ENCODE data around the gene AMDHD2. TPM values are rescaled to one million over a fixed set of nuclear protein-coding genes. Genes with fewer than 3 reads are reported as not detected.
A peak's percentile ranks its signal among the peaks of the same experiment; 100 is the strongest.

The AMDHD2 gene
- total RNA-seq, 1 donor from 2014 or later: 11.7 TPM

GRCh38 chr16:2473446-2473926 is 46.7 kb upstream of the AMDHD2 start:
- peak; percentile 38 for DNase-seq (ENCODE audit: low spot score)
- Histone ChIP-seq H3K9ac (no peak overlapping the region), H3K36me3 (no peaks in the 10 kb centered on the region), H3K4me2 (peak overlapping the region; percentile 98), H3K27me3 (peaks cover 59% of the 10 kb centered on the region), H2AFZ (replicated peaks) (no peak overlapping the region), H3K4me3 (peak overlapping the region; percentile 97), H3F3A (ENCODE audit: low read depth) (peaks cover 44% of the 10 kb centered on the region), H3K79me2 (ENCODE audit: low read depth) (peaks cover 10% of the 10 kb centered on the region), H3K4me1 (peaks cover 41% of the 10 kb centered on the region), H4K20me1 (ENCODE audit: low read depth) (peaks cover 41% of the 10 kb centered on the region), H3K27ac (no peak overlapping the region), H3K9me3 (ENCODE audit: low read depth) (no peaks in the 10 kb centered on the region)
- TF ChIP-seq CTCF (IDR thresholded peaks at IDR 0.05): no peak
- TF ChIP-seq EZH2phosphoT487 (IDR thresholded peaks at IDR 0.05): no peak
- no peak for TF ChIP-seq EZH2 (IDR thresholded peaks at IDR 0.05)
- Mint-ChIP-seq H3K4me1 (peaks cover 33% of the 10 kb centered on the region), H3K4me3 (peak overlapping the region; percentile 80), H3K27me3 (ENCODE audit: insufficient read depth, low read depth) (peaks cover 12% of the 10 kb centered on the region), H3K27ac (no peak overlapping the region), H3K36me3 (no peaks in the 10 kb centered on the region), H3K9me3 (no peaks in the 10 kb centered on the region)

- Histone ChIP-seq H3K27ac (no peak overlapping the region), H3K36me3 (no peaks in the 10 kb centered on the region), H3K79me2 (ENCODE audit: low read depth) (peaks cover 10% of the 10 kb centered on the region), H3K27me3 (peaks cover 59% of the 10 kb centered on the region), H2AFZ (replicated peaks) (peak overlapping the region; percentile 27), H3K9ac (peak overlapping the region; percentile 65), H3K9me3 (ENCODE audit: low read depth) (no peaks in the 10 kb centered on the region), H3K4me2 (peak overlapping the region; percentile 98), H3K4me3 (peak overlapping the region; percentile 97), H4K20me1 (ENCODE audit: low read depth) (peaks cover 41% of the 10 kb centered on the region), H3F3A (ENCODE audit: low read depth) (peaks cover 40% of the 10 kb centered on the region), H3K4me1 (peaks cover 34% of the 10 kb centered on the region)
- Mint-ChIP-seq H3K9me3 (no peaks in the 10 kb centered on the region), H3K4me1 (peaks cover 29% of the 10 kb centered on the region), H3K27ac (no peak overlapping the region), H3K36me3 (no peaks in the 10 kb centered on the region), H3K4me3 (peak overlapping the region; percentile 83), H3K27me3 (ENCODE audit: insufficient read depth, low read depth) (peaks cover 12% of the 10 kb centered on the region)
- DNase-seq (ENCODE audit: low spot score): peak; percentile 76
- TF ChIP-seq EZH2phosphoT487 (IDR thresholded peaks at IDR 0.05): peak; percentile 50
- TF ChIP-seq EZH2 (IDR thresholded peaks at IDR 0.05): no peak
- peak; percentile 46 for TF ChIP-seq CTCF (IDR thresholded peaks at IDR 0.05)
Observed at GRCh38 chr16:2473999-2474876, 45.9 kb upstream of the AMDHD2 start.

- peaks cover 59% of the 10 kb centered on the region for H3K27me3 ChIP-seq
- peak; percentile 95 for DNase-seq (ENCODE audit: low spot score)
- peak within 1 kb of the TSS; percentile 98 for H3K4me2 ChIP-seq
- no peak within 1 kb of the TSS for H3K27ac ChIP-seq
- H3K4me1 ChIP-seq: peaks cover 27% of the 10 kb centered on the region
- no peaks in the 10 kb centered on the region for H3K36me3 ChIP-seq
- Mint-ChIP-seq H3K27me3 (ENCODE audit: insufficient read depth, low read depth) (peaks cover 8% of the 10 kb centered on the region), H3K9me3 (no peaks in the 10 kb centered on the region), H3K4me3 (peak within 1 kb of the TSS; percentile 83), H3K27ac (no peak within 1 kb of the TSS), H3K36me3 (no peaks in the 10 kb centered on the region), H3K4me1 (peaks cover 25% of the 10 kb centered on the region)
- H4K20me1 ChIP-seq (ENCODE audit: low read depth): peaks cover 45% of the 10 kb centered on the region
- TF ChIP-seq EZH2phosphoT487 (IDR thresholded peaks at IDR 0.05) (no peak), CTCF (IDR thresholded peaks at IDR 0.05) (no peak), EZH2 (IDR thresholded peaks at IDR 0.05) (no peak)
- H2AFZ ChIP-seq (replicated peaks): peak within 1 kb of the TSS; percentile 27
- H3F3A ChIP-seq (ENCODE audit: low read depth): peaks cover 38% of the 10 kb centered on the region
- peak within 1 kb of the TSS; percentile 65 for H3K9ac ChIP-seq
- peaks cover 10% of the 10 kb centered on the region for H3K79me2 ChIP-seq (ENCODE audit: low read depth)
- peak within 1 kb of the TSS; percentile 97 for H3K4me3 ChIP-seq
- no peaks in the 10 kb centered on the region for H3K9me3 ChIP-seq (ENCODE audit: low read depth)
Observed at GRCh38 chr16:2474877-2475412, 45.2 kb upstream of the AMDHD2 start, which contains the start of gene TBC1D24. TSS of gene TBC1D24 (plus strand) at chr16:2475127. CDS start at chr16:2496149, 21,022 bp downstream.
